Endothelial cell of umbilical vein (primary cell): Measurements from ENCODE around the gene SLC2A11. TPM values are rescaled to one million over a fixed set of nuclear protein-coding genes. Genes with fewer than 3 reads are reported as not detected.

Source experiments
- BruUV-seq: library from RNA; stranded (reverse); fragments of 400-500 nt; replicated peaks from 2 replicates; lab custom pipeline; 2021; lab: Mats Ljungman, UMichigan
- CTCF ChIA-PET: fragments of 300-600, 350-600 bp; sonication (Branson Sonifier 250); formaldehyde crosslinking; loops from one replicate; lab custom pipeline; 2021; ENCODE audit warnings: antibody characterized with exemption, inconsistent platforms; lab: Charles Lee
- POLR2A ChIA-PET: fragments of 300-600, 350-600 bp; sonication (Branson Sonifier 250); formaldehyde crosslinking; loops from one replicate; lab custom pipeline; 2021; ENCODE audit warnings: antibody characterized with exemption, inconsistent platforms; lab: Charles Lee
- DNase-seq: peaks from one replicate; pipeline ENCODE4 v3.0.0-alpha.2; 2011; ENCODE audit warnings: low read depth, low spot score
- FAIRE-seq: peaks from 2 replicates; lab custom pipeline; 2011; peaks lifted over from hg19 to GRCh38; lab: Jason Lieb, UNC
- H2AFZ ChIP-seq: 2 replicates; pipeline ENCODE4 v1.6.0; 2012; ENCODE audit warnings: low read depth, low read length, control low read depth, inconsistent platforms
- H3K27ac ChIP-seq: 2 replicates; pipeline ENCODE4 v1.5.1; 2011; ENCODE audit warnings: low read depth, mild to moderate bottlenecking, control low read depth, low read length, moderate library complexity; ENCODE audit not compliant: insufficient read depth
- H3K27me3 ChIP-seq, 2 experiments: 2 replicates each; pipeline versions ENCODE4 v1.6.0 to v1.6.1; 2011; ENCODE audit warnings: low read length in 2 of 2, mixed read lengths in 1 of 2; ENCODE audit not compliant: control insufficient read depth in 2 of 2, insufficient read depth in 2 of 2
- H3K36me3 ChIP-seq, 2 experiments: 2 replicates in 1 of 2; 3 replicates in 1 of 2; pipeline ENCODE4 v1.5.1; 2011; ENCODE audit warnings: low read length in 2 of 2, mild to moderate bottlenecking in 1 of 2, moderate library complexity in 1 of 2; ENCODE audit not compliant: control insufficient read depth in 2 of 2, insufficient read depth in 2 of 2; ENCODE audit errors: extremely low read depth in 1 of 2
- H3K4me1 ChIP-seq: 3 replicates; pipeline ENCODE4 v1.5.1; 2011; ENCODE audit warnings: mild to moderate bottlenecking, low read length; ENCODE audit not compliant: control insufficient read depth, insufficient read depth; ENCODE audit errors: extremely low read depth
- H3K4me2 ChIP-seq: 2 replicates; pipeline ENCODE4 v1.6.1; 2011; ENCODE audit warnings: low read length, control low read depth, mixed read lengths; ENCODE audit not compliant: insufficient read depth
- H3K4me3 ChIP-seq, 3 experiments: fragments of 200-600 bp in 1 of 3; sonication (generic), shearing (Covaris generic) in 1 of 3; replicated peaks in 1 of 3; 2 replicates each; pipeline ENCODE4 v1.5.1; 2011 to 2016; ENCODE audit warnings: control low read depth in 3 of 3, low read length in 3 of 3, mild to moderate bottlenecking in 2 of 3, inconsistent platforms in 1 of 3, low read depth in 1 of 3, moderate library complexity in 1 of 3; ENCODE audit not compliant: insufficient read depth in 1 of 3
- H3K79me2 ChIP-seq: 2 replicates; pipeline ENCODE4 v1.6.0; 2012; ENCODE audit warnings: low read length, inconsistent platforms; ENCODE audit not compliant: control insufficient read depth, insufficient read depth
- H3K9ac ChIP-seq: replicated peaks from 2 replicates; pipeline ENCODE3; 2011; ENCODE audit warnings: low read length, control low read depth; ENCODE audit not compliant: insufficient read depth; ENCODE audit errors: extremely low read depth
- H3K9me1 ChIP-seq: replicated peaks from 3 replicates; pipeline ENCODE4 v1.6.0; 2011; ENCODE audit warnings: mild to moderate bottlenecking, low read length; ENCODE audit not compliant: control insufficient read depth, insufficient read depth; ENCODE audit errors: extremely low read depth
- H3K9me3 ChIP-seq: replicated peaks from 2 replicates; pipeline ENCODE4 v1.5.1; 2012; ENCODE audit warnings: low read length, inconsistent platforms; ENCODE audit not compliant: control insufficient read depth, insufficient read depth
- H4K20me1 ChIP-seq: replicated peaks from 2 replicates; pipeline ENCODE3; 2011; ENCODE audit warnings: mild to moderate bottlenecking, low read length; ENCODE audit not compliant: control insufficient read depth, insufficient read depth; ENCODE audit errors: extremely low read depth
- EZH2 ChIP-seq: IDR thresholded peaks from 2 replicates; pipeline ENCODE4 v1.6.1; 2012; ENCODE audit warnings: borderline replicate concordance, low read depth, mild to moderate bottlenecking, moderate library complexity, low read length, inconsistent platforms; ENCODE audit not compliant: severe bottlenecking
- FOS ChIP-seq: IDR thresholded peaks from 2 replicates; pipeline ENCODE4 v1.6.1; 2011; ENCODE audit warnings: mild to moderate bottlenecking, low read length, moderate library complexity, borderline replicate concordance; ENCODE audit not compliant: insufficient read depth
- GATA2 ChIP-seq: IDR thresholded peaks from 2 replicates; pipeline ENCODE4 v1.7.0; 2011; ENCODE audit warnings: low read depth, mild to moderate bottlenecking, moderate library complexity, mixed read lengths, low read length; ENCODE audit not compliant: insufficient read length, insufficient read depth
- JUN ChIP-seq: IDR thresholded peaks from 2 replicates; pipeline ENCODE4 v1.6.1; 2011; ENCODE audit warnings: borderline replicate concordance, low read depth; ENCODE audit not compliant: insufficient read length, insufficient read depth
- MYC ChIP-seq: IDR thresholded peaks from one replicate; pipeline ENCODE4 v1.6.1; 2011; ENCODE audit warnings: mild to moderate bottlenecking, low read depth, low read length
- POLR2A ChIP-seq: IDR thresholded peaks from 2 replicates; pipeline ENCODE4 v1.6.1; 2012; ENCODE audit warnings: low read depth, mild to moderate bottlenecking, control low read depth, low read length
- POLR2AphosphoS5 ChIP-seq: IDR thresholded peaks from 2 replicates; pipeline ENCODE4 v1.6.1; 2012; ENCODE audit warnings: low read depth, mild to moderate bottlenecking, control low read depth, low read length, moderate library complexity; ENCODE audit not compliant: insufficient read depth
- dilution Hi-C: fragments of 300-500 bp; cut with MboI; formaldehyde crosslinking; loops from one replicate; pipeline ENCODE4 v1.15.0; 2019; ENCODE audit warnings: low sequenced_read_pairs; ENCODE audit not compliant: extremely low pct_ligation_motif_present
- intact Hi-C: fragments of 100-400 bp; cut with micrococcal nuclease; formaldehyde crosslinking; loops from one replicate; pipeline ENCODE4 v1.10.0; 2022
- polyA plus RNA-seq, 4 experiments: library from polyadenylated mRNA; depleted of rRNA in 3 of 4; stranded (reverse) in 3 of 4; unstranded in 1 of 4; fragments of >200 nt; gene quantifications; 2 replicates each; pipeline versions ENCODE4 v1.2.1 to v1.2.3, GENCODE V29; 2011 to 2012; ENCODE audit warnings: missing spikeins in 1 of 4
- total RNA-seq: library from RNA; stranded (reverse); gene quantifications from 2 replicates; pipeline ENCODE4 v1.2.3, GENCODE V29; 2021
- TF ChIP-seq, protein P1 (sequence below), 2 donors: IDR thresholded peaks; 1 replicate in 1 of 2; 2 replicates in 1 of 2; pipeline ENCODE4 v1.5.1; 2011; ENCODE audit warnings: low read length in 2 of 2, mild to moderate bottlenecking in 2 of 2, moderate library complexity in 2 of 2, control low read depth in 1 of 2, inconsistent platforms in 1 of 2, low read depth in 1 of 2; ENCODE audit not compliant: insufficient read depth in 1 of 2; ENCODE audit errors: extremely low read depth in 1 of 2
- TF ChIP-seq, protein P2 (sequence below): IDR thresholded peaks from 2 replicates; pipeline ENCODE4 v1.6.1; 2011; ENCODE audit not compliant: insufficient read depth, insufficient read length

The SLC2A11 gene
- total and polyA plus RNA-seq, 2 donors (not counting 3 experiments of a cell fraction or from before 2014, with no cell fraction given): 4.2 to 4.6 TPM

DNA sequence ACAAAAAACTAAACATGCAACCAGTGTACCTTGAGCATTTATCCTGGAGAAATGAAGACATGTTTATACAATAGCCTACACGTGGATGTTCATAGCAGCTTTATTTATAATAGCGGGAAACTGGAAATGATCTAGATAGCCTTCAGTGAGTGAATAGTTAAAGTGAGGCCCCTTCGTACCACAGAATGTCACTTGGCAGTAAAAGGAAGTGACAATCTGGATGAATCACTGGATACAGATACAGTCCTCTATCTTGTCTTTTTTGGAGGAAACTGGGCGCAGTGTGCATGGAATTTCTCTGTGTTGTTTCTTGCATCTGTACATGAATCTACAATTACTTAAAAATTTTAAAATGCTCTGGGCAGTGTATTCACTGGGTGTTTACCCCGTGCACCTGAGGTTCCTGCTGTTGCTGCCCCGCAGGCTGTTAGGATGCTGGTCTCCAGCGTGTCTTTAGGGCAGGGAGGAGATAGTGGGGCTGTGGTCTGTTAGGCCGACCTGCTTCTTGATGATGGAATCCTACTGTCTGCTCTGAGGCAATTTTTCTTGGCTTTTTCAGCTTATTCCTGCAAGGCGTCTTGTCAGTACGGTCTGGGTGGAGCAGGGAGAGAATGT lies 42.0 kb upstream of the SLC2A11 start:
- DNase-seq: no peak

GRCh38 chr22:23816156-23816976 lies 41.3 kb upstream of the SLC2A11 start:
- no peak for DNase-seq
- no peaks in the 10 kb centered on the region for H3K79me2 ChIP-seq
- intact Hi-C loops (no loop called here), dilution Hi-C loops (no loop called here)
- ChIA-PET CTCF (no interaction called here), POLR2A (no interaction called here)
- no peak overlapping the region for H3K27ac ChIP-seq
- TF ChIP-seq GATA2: no peak
- TF ChIP-seq EZH2: no peak
- TF ChIP-seq JUN: no peak
- TF ChIP-seq, protein P1, sequence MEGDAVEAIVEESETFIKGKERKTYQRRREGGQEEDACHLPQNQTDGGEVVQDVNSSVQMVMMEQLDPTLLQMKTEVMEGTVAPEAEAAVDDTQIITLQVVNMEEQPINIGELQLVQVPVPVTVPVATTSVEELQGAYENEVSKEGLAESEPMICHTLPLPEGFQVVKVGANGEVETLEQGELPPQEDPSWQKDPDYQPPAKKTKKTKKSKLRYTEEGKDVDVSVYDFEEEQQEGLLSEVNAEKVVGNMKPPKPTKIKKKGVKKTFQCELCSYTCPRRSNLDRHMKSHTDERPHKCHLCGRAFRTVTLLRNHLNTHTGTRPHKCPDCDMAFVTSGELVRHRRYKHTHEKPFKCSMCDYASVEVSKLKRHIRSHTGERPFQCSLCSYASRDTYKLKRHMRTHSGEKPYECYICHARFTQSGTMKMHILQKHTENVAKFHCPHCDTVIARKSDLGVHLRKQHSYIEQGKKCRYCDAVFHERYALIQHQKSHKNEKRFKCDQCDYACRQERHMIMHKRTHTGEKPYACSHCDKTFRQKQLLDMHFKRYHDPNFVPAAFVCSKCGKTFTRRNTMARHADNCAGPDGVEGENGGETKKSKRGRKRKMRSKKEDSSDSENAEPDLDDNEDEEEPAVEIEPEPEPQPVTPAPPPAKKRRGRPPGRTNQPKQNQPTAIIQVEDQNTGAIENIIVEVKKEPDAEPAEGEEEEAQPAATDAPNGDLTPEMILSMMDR (IDR thresholded peaks at IDR 0.05; ENCODE audit: extremely low read depth in 1 of 2, insufficient read depth in 1 of 2, low read depth in 1 of 2, low read length in 2 of 2): no peak
- TF ChIP-seq POLR2A: no peak
- TF ChIP-seq POLR2AphosphoS5: no peak
- TF ChIP-seq, protein P2, sequence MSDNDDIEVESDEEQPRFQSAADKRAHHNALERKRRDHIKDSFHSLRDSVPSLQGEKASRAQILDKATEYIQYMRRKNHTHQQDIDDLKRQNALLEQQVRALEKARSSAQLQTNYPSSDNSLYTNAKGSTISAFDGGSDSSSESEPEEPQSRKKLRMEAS: no peak
- no peak for TF ChIP-seq FOS
- no peak for TF ChIP-seq MYC
- H3K9me3 ChIP-seq: no peaks in the 10 kb centered on the region
- no peaks in the 10 kb centered on the region for H3K4me1 ChIP-seq
- BruUV-seq: no TSS peak
- no peak overlapping the region for H3K4me2 ChIP-seq
- no peak overlapping the region for H2AFZ ChIP-seq
- H3K27me3 ChIP-seq: no peaks in the 10 kb centered on the region
- H3K9me1 ChIP-seq: no peaks in the 10 kb centered on the region
- H3K4me3 ChIP-seq: no peak overlapping the region
- H4K20me1 ChIP-seq: no peaks in the 10 kb centered on the region
- H3K9ac ChIP-seq: no peak overlapping the region
- FAIRE-seq: no peak
- peaks cover 13 to 24% of the 10 kb centered on the region in 2 experiments for H3K36me3 ChIP-seq

More for the DNA sequence above, 42.0 kb upstream of the SLC2A11 start:
- H3K4me1 ChIP-seq: no peaks in the 10 kb centered on the region
- H3K36me3 ChIP-seq: peaks cover 9 to 17% of the 10 kb centered on the region in 2 experiments
- no peaks in the 10 kb centered on the region for H3K9me3 ChIP-seq
- no peaks in the 10 kb centered on the region for H3K27me3 ChIP-seq
- FAIRE-seq: no peak
- no peaks in the 10 kb centered on the region for H4K20me1 ChIP-seq
- no TSS peak for BruUV-seq
- no peak overlapping the region for H2AFZ ChIP-seq
- no peak for TF ChIP-seq MYC
- TF ChIP-seq, protein P2: no peak
- H3K9me1 ChIP-seq: no peaks in the 10 kb centered on the region
- intact Hi-C loops (no loop called here), dilution Hi-C loops (no loop called here)
- ChIA-PET POLR2A (no interaction called here), CTCF (interaction anchor here (1.1 kb wide), 1 partner anchor 34 kb away, joined by 4 read pairs; no protein-coding TSS in a partner anchor)
- H3K9ac ChIP-seq: no peak overlapping the region
- no peak overlapping the region for H3K4me2 ChIP-seq
- no peaks in the 10 kb centered on the region for H3K79me2 ChIP-seq
- no peak overlapping the region for H3K4me3 ChIP-seq
- H3K27ac ChIP-seq: no peak overlapping the region
